ENCODE results near the gene PHACTR1.

The PHACTR1 gene

DNA sequence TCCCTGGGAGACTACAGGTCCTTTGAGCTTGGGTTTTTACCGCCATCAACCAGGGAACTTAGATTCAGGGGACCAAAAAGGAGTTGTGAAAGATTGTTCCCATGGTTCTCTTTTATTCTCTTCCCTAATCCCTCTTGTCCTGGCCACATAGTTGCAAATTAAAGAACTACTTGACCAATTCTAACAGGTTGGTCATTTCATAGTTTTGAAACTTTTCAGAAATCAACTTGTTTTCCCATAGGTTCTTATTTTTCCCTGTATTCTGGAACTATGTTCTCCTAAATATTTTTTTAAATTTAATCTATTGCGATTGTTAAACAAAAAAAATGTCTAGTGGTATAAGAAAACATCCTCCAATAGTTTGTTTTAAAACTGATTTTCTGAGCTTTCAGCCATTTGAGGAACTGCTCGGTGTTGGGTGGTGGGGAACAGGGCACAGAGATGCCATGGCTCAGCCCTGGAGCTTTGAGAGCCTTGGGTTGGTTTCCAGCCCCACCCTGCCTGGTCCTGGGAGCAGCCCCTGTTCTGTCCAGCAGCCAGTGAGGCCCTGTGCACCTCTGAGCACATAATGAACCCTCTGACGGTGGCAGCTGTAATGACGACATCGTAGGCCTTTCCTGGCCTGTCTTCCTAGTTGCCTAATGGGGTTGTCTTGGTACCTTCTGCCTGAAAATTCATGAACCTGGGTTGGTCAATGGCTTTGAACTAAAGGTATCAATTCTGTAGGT lies 558.3 kb downstream of the PHACTR1 start:
- no peak for DNase-seq

GRCh38 chr6:13275435-13275989 lies 558.9 kb downstream of the PHACTR1 start:
- no peak for DNase-seq

GRCh38 chr6:13277231-13277630 lies 560.7 kb downstream of the PHACTR1 start:
- DNase-seq: no peak

DNA sequence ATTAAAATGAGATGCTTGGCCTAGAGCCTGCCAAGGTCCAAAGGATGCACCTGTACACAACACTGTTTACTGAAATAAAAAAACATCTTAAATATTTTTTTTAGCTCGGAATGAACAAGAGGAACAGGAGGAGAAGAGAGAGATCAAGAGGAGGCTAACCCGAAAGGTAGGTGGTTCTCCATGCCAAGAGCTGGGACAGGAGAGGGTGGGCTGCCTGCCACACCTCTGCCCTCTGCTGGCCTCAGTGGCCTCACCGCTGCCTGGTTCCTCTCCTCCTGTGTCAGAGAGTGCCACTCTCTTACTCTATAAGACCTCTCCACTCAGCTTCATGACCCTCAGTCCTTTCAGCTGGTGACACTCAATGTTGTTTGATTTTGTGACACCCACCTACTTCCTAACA lies 561.6 kb downstream of the PHACTR1 start:
- peak in 1 of 2 experiments; percentile 3 for DNase-seq

GRCh38 chr6:13278991-13279390 lies 562.4 kb downstream of the PHACTR1 start:
- no peak for DNase-seq

DNA sequence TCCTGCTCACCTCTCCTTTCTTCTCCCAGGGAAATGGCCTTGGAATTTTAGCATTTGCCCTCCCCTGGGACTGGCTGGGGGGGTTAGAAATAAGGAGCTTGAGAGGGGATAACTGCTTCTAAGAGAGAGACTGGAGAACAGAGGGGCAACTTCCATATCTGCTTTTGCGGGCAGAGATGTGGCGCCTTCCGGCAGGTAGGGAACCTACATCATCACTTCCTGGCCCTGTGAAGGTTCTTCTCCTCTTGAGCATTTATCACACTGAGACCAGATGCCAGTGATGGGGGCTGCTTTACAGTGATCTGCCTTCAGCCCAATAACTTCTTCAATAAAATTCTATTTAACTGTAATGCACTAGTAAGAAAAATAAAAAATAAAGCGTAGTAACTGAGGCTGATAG lies 563.7 kb downstream of the PHACTR1 start:
- no peak for DNase-seq

DNA sequence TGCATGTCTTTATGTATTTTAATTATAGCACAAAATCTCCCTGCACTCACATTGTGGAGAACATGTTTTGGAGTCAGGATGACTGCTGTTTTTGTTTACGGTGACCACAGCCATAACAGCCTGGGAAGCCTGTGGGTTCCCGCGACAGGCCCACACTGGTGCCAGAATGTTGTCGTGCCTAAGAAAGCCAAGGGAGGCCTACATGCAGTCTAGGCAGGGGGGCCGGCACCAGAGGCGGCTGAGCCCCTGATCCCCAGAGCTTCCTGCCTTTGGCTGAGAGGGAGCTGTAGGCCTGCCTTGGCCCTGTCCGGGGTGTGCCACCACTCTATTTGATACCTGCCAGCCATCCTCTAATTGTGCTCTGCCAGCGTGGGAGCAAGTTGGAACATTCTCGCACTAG lies 565.1 kb downstream of the PHACTR1 start:
- no peak for DNase-seq

DNA sequence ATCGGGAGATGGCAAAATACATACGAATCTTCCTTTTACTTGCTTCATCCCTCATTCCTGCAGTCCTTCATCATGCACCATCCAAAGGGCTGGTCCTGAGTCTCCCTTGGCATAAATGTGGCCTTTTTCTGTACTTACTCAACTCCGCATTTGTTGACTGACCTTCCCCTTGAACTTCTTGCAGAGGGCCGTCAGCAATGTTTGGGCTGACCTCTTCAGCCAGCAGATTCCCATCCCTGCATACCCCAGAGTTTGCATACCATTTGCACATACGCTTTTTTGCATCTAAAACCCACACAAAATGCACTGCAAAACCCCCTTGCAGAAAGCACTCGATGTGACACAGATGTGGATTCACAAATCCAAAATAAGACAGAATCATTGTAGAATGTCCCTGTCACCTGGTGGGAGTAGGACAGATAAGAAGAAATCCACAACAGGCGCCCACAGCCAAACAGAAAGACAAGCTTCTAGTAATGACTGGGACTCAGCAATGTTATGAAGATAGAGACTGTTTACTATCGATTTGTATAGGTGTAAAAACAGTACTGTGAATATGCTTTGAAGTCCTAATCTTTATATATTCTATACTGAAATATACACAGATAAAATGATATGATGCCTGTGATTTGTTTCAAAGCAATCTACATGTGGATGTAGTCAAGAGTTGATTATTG lies 566.0 kb downstream of the PHACTR1 start:
- no peak for DNase-seq

- DNase-seq: no peak
These were observed 566.8 kb downstream of the PHACTR1 start for GRCh38 chr6:13283331-13283730.

- DNase-seq: no peak
These were observed 568.1 kb downstream of the PHACTR1 start for GRCh38 chr6:13284646-13285045.

GRCh38 chr6:13285705-13286104 lies 569.1 kb downstream of the PHACTR1 start:
- DNase-seq: no peak

GRCh38 chr6:13286181-13286580 lies 569.6 kb downstream of the PHACTR1 start:
- DNase-seq: no peak

DNA sequence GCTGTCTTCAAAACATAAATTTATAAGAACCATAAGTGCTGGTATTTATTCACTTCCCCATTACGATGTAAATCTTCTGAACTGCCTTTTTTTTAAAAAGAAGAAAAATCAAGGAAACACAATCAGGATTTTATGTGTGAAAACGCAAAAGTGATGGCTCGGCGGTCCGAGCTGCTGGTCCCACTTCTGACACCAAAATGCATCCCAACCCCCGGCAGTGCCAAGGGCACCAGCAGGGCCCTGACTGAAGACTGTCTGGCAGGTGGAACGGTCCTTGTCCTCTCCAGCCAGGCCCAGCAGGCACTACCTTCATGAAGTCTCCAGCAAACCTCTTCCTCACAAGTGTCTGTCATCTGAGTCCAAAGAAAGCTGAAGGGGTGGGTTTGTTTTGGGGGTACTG lies 570.5 kb downstream of the PHACTR1 start:
- no peak for DNase-seq

- no peak for DNase-seq
These were observed 571.9 kb downstream of the PHACTR1 start for GRCh38 chr6:13288481-13288880.

DNA sequence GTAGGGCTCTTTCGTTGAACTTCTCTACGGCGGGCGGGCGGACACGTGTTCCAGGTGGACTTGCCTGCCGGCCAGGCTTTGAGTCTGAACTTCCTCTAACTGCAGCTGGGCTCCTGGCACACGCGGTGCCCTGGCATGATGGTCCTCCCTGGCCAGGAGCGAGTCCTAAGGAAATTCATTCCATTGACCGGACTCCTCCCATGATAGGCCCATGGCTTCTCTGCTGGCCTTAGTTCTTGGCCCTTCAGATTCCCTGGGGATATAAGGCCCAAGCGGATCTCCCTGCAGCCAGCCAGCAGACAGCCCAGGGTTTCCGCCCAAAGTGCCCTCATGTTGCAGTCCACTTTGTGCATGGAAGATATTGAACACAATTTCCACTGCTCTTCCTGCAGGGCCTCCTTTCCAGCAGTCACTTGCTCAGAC lies 572.4 kb downstream of the PHACTR1 start:
- no peak for DNase-seq

DNA sequence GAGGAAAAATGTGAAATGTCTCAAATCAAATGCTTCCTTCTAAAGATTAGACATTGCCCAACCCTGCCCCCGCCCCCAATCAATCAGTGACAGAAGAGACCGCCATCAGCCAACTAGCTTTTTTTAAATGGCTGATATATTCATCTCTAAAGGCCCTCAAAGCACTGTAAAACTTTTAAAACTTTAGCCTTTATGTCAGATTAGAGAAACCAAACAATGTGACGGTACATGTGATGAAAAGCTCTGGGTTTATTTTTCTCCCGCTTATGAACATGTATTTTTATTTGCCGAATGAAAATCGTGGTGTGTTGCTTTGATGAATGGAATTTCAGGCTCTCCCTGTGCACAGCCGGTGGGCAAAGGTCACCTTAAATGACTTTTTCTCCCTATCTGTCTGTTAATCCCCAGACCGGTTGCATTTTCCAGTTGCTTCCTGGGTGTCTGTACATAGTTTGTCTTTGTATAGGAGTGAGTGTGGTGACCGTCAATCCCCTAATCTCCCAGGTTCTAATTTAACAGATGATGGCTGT lies 573.3 kb downstream of the PHACTR1 start:
- no peak for DNase-seq

- DNase-seq: no peak
These were observed 573.8 kb downstream of the PHACTR1 start for GRCh38 chr6:13290335-13290734.

DNA sequence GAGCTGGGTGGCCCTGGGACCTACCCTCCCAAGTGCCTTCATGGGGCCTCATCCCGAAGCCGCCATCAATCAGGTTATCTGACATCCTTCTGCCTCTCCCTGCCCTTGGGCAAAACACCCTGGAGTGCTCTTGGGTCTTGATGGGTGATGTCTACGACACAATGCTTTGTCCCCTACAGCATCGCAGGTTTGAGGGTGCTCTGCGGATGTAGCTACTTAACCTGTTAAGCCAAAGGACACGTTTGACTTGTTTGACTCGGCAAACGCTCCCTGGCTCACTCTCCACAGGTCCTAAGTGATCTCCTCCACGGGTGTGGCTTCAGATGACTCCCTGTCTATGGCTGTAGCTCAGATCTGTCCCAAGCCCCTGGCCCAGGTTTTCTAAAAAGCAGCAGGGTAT lies 576.2 kb downstream of the PHACTR1 start:
- DNase-seq: no peak

DNA sequence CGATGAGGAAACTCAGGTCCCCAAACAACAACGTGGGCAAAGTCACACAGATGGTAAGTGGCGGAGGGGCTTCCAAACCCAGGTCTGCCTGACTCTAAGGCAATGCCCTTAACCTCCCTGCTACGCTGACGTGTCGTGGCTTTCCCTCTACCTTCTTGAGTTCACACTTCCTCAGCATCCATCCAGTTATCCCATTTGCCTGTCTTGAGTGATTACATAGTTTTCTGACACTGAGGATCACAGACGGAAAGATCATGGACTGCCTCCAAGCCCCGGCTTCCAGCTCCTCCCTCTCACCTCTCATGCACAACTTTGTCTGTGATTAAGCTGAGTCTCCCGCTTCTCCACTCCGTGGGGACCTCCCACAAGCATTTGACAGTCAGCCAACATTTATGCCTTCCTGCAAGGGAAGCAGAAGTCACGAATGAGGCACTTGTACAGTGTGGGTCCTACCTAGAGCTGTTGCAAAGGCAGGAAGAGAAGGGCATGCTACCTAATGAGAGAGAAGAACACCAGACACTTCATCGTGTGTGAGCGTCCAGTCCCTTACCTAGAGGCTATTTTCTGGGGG lies 578.0 kb downstream of the PHACTR1 start:
- DNase-seq: no peak

DNA sequence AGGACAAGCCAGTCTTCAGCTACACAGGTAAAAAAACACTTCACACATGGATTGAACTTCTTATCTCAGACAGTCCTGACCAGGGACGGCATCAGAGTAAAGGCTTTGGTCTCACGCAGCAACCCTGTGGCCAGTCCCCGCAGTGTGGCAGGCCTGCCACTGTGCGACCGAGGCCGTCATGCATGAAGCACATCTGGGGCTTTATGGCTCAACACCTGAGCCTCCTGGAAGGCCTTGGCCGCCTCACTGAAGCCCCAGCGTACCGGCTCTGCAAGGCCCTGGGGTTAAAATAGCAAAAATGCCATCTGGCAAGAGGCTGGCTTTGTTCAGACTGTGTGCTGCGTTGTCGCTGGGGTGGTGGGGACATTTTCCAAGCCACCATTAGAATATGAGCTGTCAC lies 579.0 kb downstream of the PHACTR1 start:
- no peak for DNase-seq

DNA sequence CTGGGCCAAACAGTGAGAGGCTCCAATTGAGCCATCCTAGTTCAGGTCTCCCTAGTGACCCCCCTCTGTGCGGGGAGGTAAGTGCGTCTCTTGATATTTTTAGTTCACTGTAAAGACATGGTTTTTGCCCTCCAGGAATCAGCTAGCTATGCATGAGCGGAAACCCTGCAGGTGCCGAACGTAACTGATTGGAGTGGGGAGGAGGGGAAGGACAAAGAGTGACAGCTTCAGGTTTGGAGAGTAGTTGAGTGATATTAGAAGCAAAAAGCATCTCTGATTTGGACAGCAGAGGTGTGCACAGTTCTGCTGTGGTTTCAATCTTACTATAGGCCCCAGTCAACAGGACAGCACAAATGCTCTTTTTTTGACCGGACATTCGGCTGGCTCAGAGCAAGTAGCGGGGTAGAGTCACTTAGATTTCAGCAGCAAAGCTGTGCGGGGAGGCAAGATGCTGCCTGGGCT lies 580.0 kb downstream of the PHACTR1 start:
- no peak for DNase-seq

DNA sequence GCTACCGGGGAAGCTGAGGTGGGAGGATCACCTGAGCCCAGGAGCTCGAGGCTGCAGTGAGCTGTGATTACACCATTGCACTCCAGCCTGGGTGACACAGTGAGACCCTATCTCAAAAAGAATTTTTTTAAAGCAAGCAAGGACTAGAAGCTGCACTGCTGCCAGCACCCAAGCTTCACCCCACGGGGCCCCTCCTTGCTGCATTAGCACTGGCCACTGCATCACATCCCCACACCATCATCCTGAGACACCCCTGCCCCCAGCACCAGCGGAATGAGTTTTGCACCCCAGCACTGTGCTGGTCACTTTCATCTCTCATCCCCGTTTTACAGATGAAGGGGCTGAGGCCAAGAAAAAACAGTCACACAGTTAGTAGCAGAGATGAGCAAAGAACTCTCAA lies 580.8 kb downstream of the PHACTR1 start:
- no peak for DNase-seq

DNA sequence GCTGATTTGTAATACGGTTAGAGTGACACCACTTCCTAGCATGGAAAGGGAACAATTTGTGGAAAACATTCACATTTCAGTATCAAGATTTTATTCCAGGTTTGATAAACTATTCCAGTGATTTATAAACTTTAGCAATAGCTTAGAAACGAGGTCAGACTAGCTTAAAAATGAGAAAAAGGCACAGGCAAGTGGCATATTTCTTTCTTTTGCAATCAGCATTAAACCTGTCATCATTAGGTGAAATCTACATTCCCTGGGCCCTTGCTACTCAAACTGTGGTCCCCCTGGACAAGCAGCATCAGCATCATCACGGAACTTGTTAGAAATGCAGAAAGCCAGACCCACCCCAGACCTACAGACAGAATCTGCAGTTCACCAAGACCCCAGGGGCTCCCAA lies 581.9 kb downstream of the PHACTR1 start:
- DNase-seq: no peak

DNA sequence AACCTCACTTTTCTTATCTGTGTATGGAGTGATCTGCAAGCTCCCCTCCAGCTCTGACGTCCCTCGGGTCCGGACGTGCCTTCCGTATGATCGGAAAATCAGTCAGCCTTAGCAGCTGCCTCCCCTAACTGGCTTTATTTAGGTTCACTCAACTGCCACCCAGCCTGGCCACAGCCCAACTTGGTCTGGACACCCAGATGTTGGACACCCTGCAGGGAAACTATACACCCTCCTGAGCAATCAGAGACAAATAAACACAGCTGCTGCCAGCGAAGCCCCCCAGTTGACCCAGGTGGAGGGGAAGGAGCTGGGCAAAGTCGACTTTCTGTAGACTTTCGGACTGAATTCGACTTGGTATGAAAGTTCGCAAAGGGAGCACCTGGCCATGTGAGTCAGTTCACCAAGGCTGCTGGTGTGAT lies 582.8 kb downstream of the PHACTR1 start:
- DNase-seq: no peak
